Measurements from ENCODE around the gene RHOC.

Gene RHOC

GRCh38 chr1:112700290-112701226, 6.4 kb downstream of the RHOC start:
- peak; percentile 98 for DNase-seq

- DNase-seq: no peak
Measured at GRCh38 chr1:112699425-112700144, 7.3 kb downstream of the RHOC start.

DNA sequence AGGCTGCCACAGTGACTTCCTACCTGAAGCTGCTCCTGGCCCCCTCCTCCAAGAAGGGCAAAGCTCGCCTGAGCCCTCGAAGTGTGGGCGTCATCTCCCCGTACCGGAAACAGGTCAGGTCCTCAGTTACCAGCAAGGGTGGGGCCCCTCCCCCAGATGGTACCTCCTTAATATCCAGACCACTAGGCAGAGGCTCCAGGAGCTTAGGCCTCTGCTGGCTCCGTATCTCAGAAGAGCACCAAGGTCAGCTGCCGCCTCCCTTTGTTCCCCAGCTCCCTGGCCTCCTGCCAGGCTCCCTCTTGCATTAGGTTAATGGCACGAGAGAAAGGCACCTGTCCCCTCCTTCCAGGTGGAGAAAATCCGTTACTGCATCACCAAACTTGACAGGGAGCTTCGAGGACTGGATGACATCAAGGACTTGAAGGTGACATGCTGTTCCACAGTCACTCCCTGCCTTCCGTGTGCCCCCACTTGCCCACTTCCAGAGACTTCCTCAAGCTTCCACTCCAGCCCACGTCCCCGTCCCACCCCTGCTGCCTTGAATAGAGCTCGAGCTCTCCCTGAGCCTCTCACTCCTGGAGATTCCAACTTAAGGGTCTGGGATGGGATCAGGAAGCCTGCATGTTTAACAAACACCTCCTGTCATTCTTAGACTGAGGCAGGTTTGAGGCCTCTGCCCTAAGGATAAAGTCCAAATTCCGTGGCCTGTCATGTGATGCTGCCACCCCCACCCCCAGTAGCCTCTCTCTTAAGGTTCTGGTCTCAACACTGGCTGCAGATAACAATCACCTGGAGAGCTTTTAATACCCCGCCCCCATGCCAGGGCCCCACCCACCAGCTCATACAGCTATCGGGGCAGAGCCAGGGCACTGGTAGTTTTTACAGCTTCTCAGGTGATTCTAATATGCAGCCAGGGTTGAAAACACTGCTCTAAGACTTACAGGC, 8.3 kb downstream of the RHOC start:
- DNase-seq: no peak

GRCh38 chr1:112697781-112698201, 9.1 kb downstream of the RHOC start:
- no peak for DNase-seq

- no peak for DNase-seq
Measured at GRCh38 chr1:112696578-112697314, 10.2 kb downstream of the RHOC start.

DNA sequence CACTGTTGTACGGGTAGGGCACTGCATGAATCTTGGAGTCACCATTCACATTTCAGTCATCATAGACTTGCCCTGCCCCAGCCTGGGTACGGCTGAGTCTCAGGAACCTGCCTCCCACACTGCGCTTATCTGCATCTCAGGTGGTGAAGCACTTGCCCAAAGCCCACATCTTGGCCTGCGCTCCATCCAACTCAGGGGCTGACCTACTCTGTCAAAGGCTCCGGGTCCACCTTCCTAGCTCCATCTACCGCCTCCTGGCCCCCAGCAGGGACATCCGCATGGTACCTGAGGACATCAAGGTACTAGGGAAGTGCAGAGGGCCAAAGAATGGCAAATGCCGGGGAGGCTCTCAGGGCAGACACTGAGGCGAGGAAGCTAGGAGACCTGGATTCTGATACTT, 11.7 kb downstream of the RHOC start:
- DNase-seq: no peak

- no peak for DNase-seq
Measured at GRCh38 chr1:112694363-112694929, 12.5 kb downstream of the RHOC start.

DNA sequence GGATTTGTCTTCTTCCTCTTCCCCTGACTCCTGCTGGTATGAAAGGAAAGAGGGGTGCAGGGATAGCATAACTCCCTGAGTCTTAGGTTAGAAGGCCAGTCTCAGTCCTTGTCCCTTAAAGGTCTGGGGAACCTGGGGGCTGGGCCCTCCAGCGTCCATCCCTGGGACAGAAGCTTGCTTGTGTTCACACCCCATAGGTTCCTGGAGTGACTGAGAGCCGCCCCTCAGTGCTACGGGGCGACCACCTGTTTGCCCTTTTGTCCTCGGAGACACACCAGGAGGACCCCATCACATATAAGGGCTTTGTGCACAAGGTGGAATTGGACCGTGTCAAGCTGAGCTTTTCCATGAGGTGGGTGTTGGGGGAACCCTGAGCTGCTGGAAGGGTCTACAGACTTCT, 13.1 kb downstream of the RHOC start:
- DNase-seq: no peak

- no peak for DNase-seq
Measured at GRCh38 chr1:112692681-112693080, 14.2 kb downstream of the RHOC start.

- no peak for DNase-seq
Measured at GRCh38 chr1:112689842-112690237, 17.1 kb downstream of the RHOC start.

GRCh38 chr1:112689196-112689841, 17.6 kb downstream of the RHOC start:
- no peak for DNase-seq

- no peak for DNase-seq
Measured at GRCh38 chr1:112688781-112689193, 18.1 kb downstream of the RHOC start.

DNA sequence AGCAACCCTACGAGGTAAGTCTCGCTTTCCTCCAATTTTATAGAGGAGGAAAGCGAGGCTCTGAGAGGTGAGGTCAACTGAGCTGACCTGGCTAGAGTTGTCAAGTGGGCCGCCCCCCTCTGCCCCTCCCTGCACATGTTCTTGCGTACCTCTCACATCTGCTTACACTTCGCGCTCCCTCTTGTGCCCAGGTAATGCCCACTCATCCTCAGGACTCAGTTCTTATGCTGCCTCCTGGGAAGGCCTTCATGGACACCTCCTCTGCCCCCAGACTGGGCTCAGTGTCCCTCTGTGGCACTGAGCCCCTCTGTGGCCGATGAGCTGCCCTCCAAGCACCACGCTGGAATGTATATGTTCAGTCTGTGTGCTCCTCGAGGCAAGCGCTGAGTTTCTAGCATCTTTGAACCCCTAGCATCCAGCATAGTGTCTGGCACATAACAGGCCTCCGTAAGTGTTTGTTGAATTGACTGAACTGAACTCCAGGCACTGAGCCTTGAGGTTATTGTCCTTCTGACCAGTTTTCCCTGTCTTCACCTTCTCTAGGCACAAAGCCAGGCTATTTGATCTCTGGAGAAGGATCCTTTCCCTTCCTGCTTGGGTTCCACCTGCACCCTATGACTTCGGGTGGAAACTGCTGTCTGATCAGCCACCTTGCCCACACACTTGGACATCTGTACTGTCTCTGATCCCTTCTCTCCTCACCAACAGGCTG, 19.0 kb downstream of the RHOC start:
- no peak for DNase-seq

DNA sequence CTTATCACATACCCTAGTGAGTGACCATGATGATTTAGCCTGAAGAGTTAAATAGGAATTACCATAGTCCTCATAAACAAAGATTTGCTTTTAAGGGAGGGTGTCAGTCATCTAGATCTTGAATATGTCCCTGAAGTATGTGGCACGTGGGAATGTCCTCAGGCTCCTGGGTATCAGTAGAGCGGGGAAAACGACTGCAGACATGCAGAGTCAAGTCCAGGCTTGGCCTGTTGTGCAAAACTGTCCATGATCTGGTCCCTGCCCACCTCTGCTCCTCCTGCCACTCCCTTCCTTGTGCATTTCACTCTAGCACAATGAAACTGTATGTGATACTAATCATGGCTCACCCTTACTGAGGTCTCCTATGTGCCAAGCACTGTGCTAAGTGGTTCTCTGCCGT, 19.6 kb downstream of the RHOC start:
- DNase-seq: no peak

GRCh38 chr1:112686835-112687234, 20.1 kb downstream of the RHOC start:
- DNase-seq: no peak

GRCh38 chr1:112686417-112686816, 20.5 kb downstream of the RHOC start:
- DNase-seq: peak; percentile 66

- no peak for DNase-seq
Measured at GRCh38 chr1:112685913-112686312, 21.0 kb downstream of the RHOC start.

DNA sequence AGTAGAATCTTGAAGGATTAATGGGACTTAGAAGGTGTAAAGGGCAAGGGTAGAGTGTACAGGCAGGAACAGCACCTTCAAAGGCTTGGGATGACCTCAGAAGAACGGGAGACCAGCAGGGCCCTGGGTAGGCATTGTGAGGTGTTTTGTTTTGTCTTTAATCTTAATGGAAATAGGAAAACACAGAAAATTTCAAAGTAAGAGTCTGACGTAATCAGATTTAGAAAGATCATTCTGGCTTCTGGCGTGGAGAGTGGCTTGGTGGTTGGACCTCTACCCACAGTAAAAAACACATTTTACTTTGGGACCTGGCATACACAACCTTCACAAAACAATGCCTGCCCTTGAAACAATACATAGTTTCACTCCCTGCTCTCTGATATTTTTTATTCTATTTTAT, 28.3 kb downstream of the RHOC start:
- no peak for DNase-seq

DNA sequence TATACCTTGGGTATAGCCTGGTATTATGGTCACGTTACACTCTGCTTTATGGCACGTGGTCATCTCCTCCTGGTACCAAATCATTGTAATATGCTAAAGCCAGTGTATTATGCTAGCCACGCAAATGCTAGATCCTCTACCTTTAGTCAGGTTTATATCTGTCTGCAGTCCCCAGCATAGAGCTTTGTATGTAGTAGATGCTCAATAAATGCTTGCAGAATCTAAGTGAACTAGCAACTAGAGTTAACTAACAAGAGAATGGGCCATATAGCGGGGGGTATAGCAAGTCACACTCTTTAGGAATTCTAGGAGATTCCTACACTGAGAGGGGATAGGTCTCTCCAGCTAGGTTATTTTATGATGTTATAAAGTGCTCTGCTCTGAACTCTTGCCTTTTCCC, 29.4 kb downstream of the RHOC start:
- no peak for DNase-seq

- DNase-seq: no peak
Measured at GRCh38 chr1:112676543-112676942, 30.4 kb downstream of the RHOC start.
